Measurements from ENCODE around the gene ARL16. TPM values are rescaled to one million over a fixed set of nuclear protein-coding genes. Genes with fewer than 3 reads are reported as not detected.
"Not testable (repeated sequence)": the region's sequence is repeated elsewhere in the genome, so short reads cannot be mapped to it uniquely, and the experiment has no call there.

Gene ARL16
- total RNA-seq, 1 donor from 2014 or later: 46.3 TPM

- peaks cover 33% of the 10 kb centered on the region for H3K4me1 Mint-ChIP-seq (ENCODE audit: unreplicated experiment)
- DNase-seq (ENCODE audit: extremely low spot score, unreplicated experiment): no peak
- TF ChIP-seq, protein P1, sequence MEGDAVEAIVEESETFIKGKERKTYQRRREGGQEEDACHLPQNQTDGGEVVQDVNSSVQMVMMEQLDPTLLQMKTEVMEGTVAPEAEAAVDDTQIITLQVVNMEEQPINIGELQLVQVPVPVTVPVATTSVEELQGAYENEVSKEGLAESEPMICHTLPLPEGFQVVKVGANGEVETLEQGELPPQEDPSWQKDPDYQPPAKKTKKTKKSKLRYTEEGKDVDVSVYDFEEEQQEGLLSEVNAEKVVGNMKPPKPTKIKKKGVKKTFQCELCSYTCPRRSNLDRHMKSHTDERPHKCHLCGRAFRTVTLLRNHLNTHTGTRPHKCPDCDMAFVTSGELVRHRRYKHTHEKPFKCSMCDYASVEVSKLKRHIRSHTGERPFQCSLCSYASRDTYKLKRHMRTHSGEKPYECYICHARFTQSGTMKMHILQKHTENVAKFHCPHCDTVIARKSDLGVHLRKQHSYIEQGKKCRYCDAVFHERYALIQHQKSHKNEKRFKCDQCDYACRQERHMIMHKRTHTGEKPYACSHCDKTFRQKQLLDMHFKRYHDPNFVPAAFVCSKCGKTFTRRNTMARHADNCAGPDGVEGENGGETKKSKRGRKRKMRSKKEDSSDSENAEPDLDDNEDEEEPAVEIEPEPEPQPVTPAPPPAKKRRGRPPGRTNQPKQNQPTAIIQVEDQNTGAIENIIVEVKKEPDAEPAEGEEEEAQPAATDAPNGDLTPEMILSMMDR (IDR thresholded peaks at IDR 0.05): no peak
- H3K27ac Mint-ChIP-seq (ENCODE audit: unreplicated experiment): peak overlapping the region; percentile 81
- no peaks in the 10 kb centered on the region for H3K27me3 Mint-ChIP-seq (ENCODE audit: unreplicated experiment)
- peaks cover 17% of the 10 kb centered on the region for H3K36me3 Mint-ChIP-seq (ENCODE audit: unreplicated experiment)
- no peaks in the 10 kb centered on the region for H3K9me3 Mint-ChIP-seq (ENCODE audit: unreplicated experiment)
- H3K4me3 Mint-ChIP-seq (ENCODE audit: unreplicated experiment): peak overlapping the region; percentile 87
Observed at GRCh38 chr17:81682565-81683207, 911 bp downstream of the ARL16 start.

DNA sequence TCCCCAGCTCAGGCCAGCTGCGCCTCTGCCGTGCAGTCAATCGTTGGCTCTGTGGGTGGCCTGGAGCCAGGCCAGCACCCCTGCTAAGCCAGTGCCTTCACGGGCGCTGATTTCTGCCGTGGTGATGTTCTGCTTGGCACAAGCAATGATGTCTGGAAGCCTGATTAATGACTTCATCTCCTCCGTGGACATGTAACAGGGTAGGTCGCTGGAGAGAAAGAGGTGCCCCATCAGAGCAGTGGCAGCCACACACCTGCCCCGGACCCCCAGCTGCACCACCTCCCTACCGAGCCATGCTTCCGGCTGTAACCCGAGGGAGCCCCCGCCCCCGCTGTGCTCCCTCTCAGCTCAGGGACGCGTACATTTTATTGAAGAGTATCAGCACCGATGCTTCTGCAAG is 1.9 kb downstream of the ARL16 start:
- Mint-ChIP-seq H3K36me3 (ENCODE audit: unreplicated experiment) (peaks cover 8% of the 10 kb centered on the region), H3K4me1 (ENCODE audit: unreplicated experiment) (peaks cover 33% of the 10 kb centered on the region), H3K27ac (ENCODE audit: unreplicated experiment) (peak overlapping the region; percentile 52), H3K4me3 (ENCODE audit: unreplicated experiment) (peak overlapping the region; percentile 32), H3K27me3 (ENCODE audit: unreplicated experiment) (no peaks in the 10 kb centered on the region), H3K9me3 (ENCODE audit: unreplicated experiment) (no peaks in the 10 kb centered on the region)
- no peak for DNase-seq (ENCODE audit: extremely low spot score, unreplicated experiment)
- TF ChIP-seq, protein P1 (IDR thresholded peaks at IDR 0.05): no peak

DNA sequence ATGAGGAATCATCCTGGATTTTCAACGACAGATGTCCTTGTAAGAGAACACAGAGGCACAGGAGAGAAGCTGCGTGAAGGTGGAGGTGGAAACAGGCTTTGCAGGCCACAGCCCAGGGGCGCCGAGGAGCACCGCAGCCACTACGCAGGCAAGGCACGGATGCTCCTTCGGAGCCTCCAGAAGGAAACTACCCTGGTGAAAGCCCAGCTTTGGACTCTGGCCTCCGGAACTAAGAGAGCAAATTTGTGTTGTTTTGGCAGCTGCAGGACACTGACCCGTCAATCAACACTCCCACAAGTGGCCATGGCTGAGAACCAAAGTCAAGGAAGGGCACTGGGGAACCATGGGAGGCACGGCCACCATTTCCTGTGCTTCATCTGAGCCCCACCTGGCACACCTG is 3.4 kb downstream of the ARL16 start:
- Mint-ChIP-seq H3K36me3 (ENCODE audit: unreplicated experiment) (no peaks in the 10 kb centered on the region), H3K27ac (ENCODE audit: unreplicated experiment) (peak overlapping the region; percentile 23), H3K4me3 (ENCODE audit: unreplicated experiment) (no peak overlapping the region), H3K4me1 (ENCODE audit: unreplicated experiment) (peaks cover 27% of the 10 kb centered on the region), H3K9me3 (ENCODE audit: unreplicated experiment) (no peaks in the 10 kb centered on the region), H3K27me3 (ENCODE audit: unreplicated experiment) (no peaks in the 10 kb centered on the region)
- no peak for DNase-seq (ENCODE audit: extremely low spot score, unreplicated experiment)
- TF ChIP-seq, protein P1 (IDR thresholded peaks at IDR 0.05): no peak

GRCh38 chr17:81676906-81677305 is 6.7 kb downstream of the ARL16 start:
- TF ChIP-seq, protein P1 (IDR thresholded peaks at IDR 0.05): no peak
- H3K4me3 Mint-ChIP-seq (ENCODE audit: unreplicated experiment): no peak overlapping the region
- no peaks in the 10 kb centered on the region for H3K9me3 Mint-ChIP-seq (ENCODE audit: unreplicated experiment)
- no peaks in the 10 kb centered on the region for H3K27me3 Mint-ChIP-seq (ENCODE audit: unreplicated experiment)
- H3K4me1 Mint-ChIP-seq (ENCODE audit: unreplicated experiment): peaks cover 9% of the 10 kb centered on the region
- no peak for DNase-seq (ENCODE audit: extremely low spot score, unreplicated experiment)
- H3K27ac Mint-ChIP-seq (ENCODE audit: unreplicated experiment): no peak overlapping the region
- peaks cover 4% of the 10 kb centered on the region for H3K36me3 Mint-ChIP-seq (ENCODE audit: unreplicated experiment)

DNA sequence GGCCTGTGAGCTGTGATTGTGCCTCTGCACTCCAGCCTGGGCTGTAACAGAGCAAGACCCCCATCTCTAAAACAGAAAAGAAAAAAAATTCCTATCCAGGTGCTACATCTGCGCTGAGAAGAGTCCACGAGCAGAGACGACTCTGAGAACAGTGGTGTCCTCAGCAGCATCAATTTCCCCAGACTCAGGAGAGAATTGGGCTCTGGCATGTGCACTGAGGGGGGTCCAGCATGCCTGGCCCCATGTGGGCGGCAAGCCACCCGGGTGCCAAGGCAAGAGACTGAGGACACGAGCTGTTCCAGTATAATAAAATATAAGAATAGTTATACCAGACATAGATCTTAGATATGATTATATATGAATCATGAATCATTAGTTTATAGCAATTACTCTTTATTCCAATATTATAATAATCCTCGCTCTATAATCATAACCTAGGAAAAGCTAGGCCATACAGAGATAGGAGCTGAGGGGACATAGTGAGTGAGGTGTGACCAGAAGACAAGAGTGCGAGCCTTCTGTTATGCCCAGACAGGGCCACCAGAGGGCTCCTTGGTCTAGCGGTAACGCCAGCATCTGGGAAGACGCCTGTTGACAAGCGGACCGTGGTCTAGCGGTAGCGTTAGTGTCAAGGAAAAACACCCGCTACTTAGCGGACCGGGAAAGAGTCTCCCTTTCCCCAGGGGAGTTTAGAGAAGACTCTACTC is 7.9 kb downstream of the ARL16 start:
- H3K36me3 Mint-ChIP-seq (ENCODE audit: unreplicated experiment); DNase-seq (ENCODE audit: extremely low spot score, unreplicated experiment); H3K4me3 Mint-ChIP-seq (ENCODE audit: unreplicated experiment); H3K27me3 Mint-ChIP-seq (ENCODE audit: unreplicated experiment); H3K4me1 Mint-ChIP-seq (ENCODE audit: unreplicated experiment); H3K9me3 Mint-ChIP-seq (ENCODE audit: unreplicated experiment): not testable (repeated sequence)
- peak overlapping the region; percentile 47 for H3K27ac Mint-ChIP-seq (ENCODE audit: unreplicated experiment)
- TF ChIP-seq, protein P1 (IDR thresholded peaks at IDR 0.05): peak; percentile 69

Data from osteocyte (in vitro differentiated cells).